ENCODE data around the gene OSBP2.

DNA sequence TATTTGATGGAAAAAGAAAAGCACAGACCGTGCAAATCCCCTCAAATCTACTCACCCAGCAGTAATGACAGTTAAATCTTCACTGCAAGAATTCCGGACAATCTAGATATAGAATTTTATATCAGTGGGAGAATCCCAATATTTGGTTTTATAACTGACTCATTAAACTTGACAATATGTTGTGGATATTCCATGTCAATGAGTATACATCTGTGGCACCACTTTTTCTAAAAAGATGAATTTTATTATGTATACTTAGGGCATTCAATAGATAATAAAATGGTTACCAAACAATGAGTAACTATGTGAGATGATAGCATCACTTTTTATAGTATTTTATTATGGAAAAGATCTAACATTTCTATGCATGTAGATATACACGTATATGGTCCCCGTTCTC is 79.9 kb downstream of the OSBP2 start:
- TF ChIP-seq, protein P1, sequence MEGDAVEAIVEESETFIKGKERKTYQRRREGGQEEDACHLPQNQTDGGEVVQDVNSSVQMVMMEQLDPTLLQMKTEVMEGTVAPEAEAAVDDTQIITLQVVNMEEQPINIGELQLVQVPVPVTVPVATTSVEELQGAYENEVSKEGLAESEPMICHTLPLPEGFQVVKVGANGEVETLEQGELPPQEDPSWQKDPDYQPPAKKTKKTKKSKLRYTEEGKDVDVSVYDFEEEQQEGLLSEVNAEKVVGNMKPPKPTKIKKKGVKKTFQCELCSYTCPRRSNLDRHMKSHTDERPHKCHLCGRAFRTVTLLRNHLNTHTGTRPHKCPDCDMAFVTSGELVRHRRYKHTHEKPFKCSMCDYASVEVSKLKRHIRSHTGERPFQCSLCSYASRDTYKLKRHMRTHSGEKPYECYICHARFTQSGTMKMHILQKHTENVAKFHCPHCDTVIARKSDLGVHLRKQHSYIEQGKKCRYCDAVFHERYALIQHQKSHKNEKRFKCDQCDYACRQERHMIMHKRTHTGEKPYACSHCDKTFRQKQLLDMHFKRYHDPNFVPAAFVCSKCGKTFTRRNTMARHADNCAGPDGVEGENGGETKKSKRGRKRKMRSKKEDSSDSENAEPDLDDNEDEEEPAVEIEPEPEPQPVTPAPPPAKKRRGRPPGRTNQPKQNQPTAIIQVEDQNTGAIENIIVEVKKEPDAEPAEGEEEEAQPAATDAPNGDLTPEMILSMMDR (IDR thresholded peaks at IDR 0.05; ENCODE audit: low read length) = no peak
- no peak for TF ChIP-seq EZH2 (IDR thresholded peaks at IDR 0.05; ENCODE audit: borderline replicate concordance, low read length)

Data from OCI-LY1 (cell line).